Astrocyte (in vitro differentiated cells and primary cell): ENCODE data around the gene PTRH1. TPM values are rescaled to one million over a fixed set of nuclear protein-coding genes. Genes with fewer than 3 reads are reported as not detected.

Experiments used
- DNase-seq: peaks from one replicate; pipeline ENCODE4 v3.0.0-alpha.2; 2010; ENCODE audit warnings: low read depth
- FAIRE-seq: peaks from 2 replicates; lab custom pipeline; 2011; peaks lifted over from hg19 to GRCh38; lab: Jason Lieb, UNC
- H2AFZ ChIP-seq: 2 replicates; pipeline ENCODE4 v1.6.0; 2012; ENCODE audit warnings: low read depth, low read length, inconsistent platforms
- H3K27ac ChIP-seq: 2 replicates; pipeline ENCODE4 v1.5.1; 2011; ENCODE audit warnings: low read depth, low read length, inconsistent platforms
- H3K27me3 ChIP-seq: 2 replicates; pipeline ENCODE4 v1.6.0; 2011; ENCODE audit warnings: low read length, inconsistent platforms; ENCODE audit not compliant: insufficient read depth
- H3K36me3 ChIP-seq: 2 replicates; pipeline ENCODE4 v1.5.1; 2011; ENCODE audit warnings: low read length, inconsistent platforms; ENCODE audit not compliant: insufficient read depth
- H3K4me1 ChIP-seq: 2 replicates; pipeline ENCODE4 v1.5.1; 2011; ENCODE audit warnings: low read length, inconsistent platforms; ENCODE audit not compliant: insufficient read depth
- H3K4me2 ChIP-seq: 2 replicates; pipeline ENCODE4 v1.6.0; 2012; ENCODE audit warnings: low read length, inconsistent platforms
- H3K4me3 ChIP-seq: 2 replicates; pipeline ENCODE4 v1.5.1; 2011; ENCODE audit warnings: low read depth, mild to moderate bottlenecking, low read length, inconsistent platforms; ENCODE audit not compliant: insufficient read depth
- H3K79me2 ChIP-seq: 2 replicates; pipeline ENCODE4 v1.6.0; 2012; ENCODE audit warnings: mild to moderate bottlenecking, low read length, inconsistent platforms; ENCODE audit not compliant: insufficient read depth
- H3K9ac ChIP-seq: 2 replicates; pipeline ENCODE4 v1.6.0; 2012; ENCODE audit warnings: mild to moderate bottlenecking, low read length, inconsistent platforms
- H3K9me3 ChIP-seq: 2 replicates; pipeline ENCODE4 v1.5.1; 2012; ENCODE audit warnings: low read depth, mild to moderate bottlenecking, low read length, inconsistent platforms; ENCODE audit not compliant: insufficient read depth
- H4K20me1 ChIP-seq: 2 replicates; pipeline ENCODE4 v1.6.0; 2012; ENCODE audit warnings: low read length, inconsistent platforms; ENCODE audit not compliant: insufficient read depth
- H3K27ac Mint-ChIP-seq: one replicate; pipeline ENCODE4 v1.8.0; 2021; ENCODE audit warnings: mild to moderate bottlenecking, mixed read lengths; ENCODE audit not compliant: unreplicated experiment
- H3K27me3 Mint-ChIP-seq: one replicate; pipeline ENCODE4 v1.8.0; 2021; ENCODE audit warnings: low read depth, mixed read lengths; ENCODE audit not compliant: unreplicated experiment
- H3K36me3 Mint-ChIP-seq: one replicate; pipeline ENCODE4 v1.8.0; 2021; ENCODE audit warnings: low read depth, mixed read lengths; ENCODE audit not compliant: unreplicated experiment
- H3K4me1 Mint-ChIP-seq: one replicate; pipeline ENCODE4 v1.8.0; 2021; ENCODE audit warnings: low read depth, mixed read lengths; ENCODE audit not compliant: unreplicated experiment
- H3K4me3 Mint-ChIP-seq: one replicate; pipeline ENCODE4 v1.8.0; 2021; ENCODE audit warnings: mild to moderate bottlenecking, moderate library complexity, mixed read lengths; ENCODE audit not compliant: unreplicated experiment
- H3K9me3 Mint-ChIP-seq: one replicate; pipeline ENCODE4 v1.8.0; 2021; ENCODE audit warnings: mild to moderate bottlenecking, mixed read lengths; ENCODE audit not compliant: unreplicated experiment
- EZH2 ChIP-seq: IDR thresholded peaks from 2 replicates; pipeline ENCODE4 v1.6.1; 2012; ENCODE audit warnings: mild to moderate bottlenecking, low read length, inconsistent platforms; ENCODE audit not compliant: insufficient read depth
- total RNA-seq: library from RNA; stranded (reverse); gene quantifications from 2 replicates; pipeline ENCODE4 v1.2.1, GENCODE V29; 2021
- TF ChIP-seq, protein P1 (sequence below): IDR thresholded peaks from 2 replicates; pipeline ENCODE4 v1.5.1; 2011; ENCODE audit warnings: low read depth, mild to moderate bottlenecking, inconsistent platforms, low read length, moderate library complexity; ENCODE audit not compliant: insufficient read depth

Gene PTRH1
- total RNA-seq, 1 donor from 2014 or later = 9.9 TPM

- peaks cover 5% of the 10 kb centered on the region for H4K20me1 ChIP-seq
- no peaks in the 10 kb centered on the region for H3K9me3 ChIP-seq
- no peak for DNase-seq
- no peak overlapping the region for H3K4me3 Mint-ChIP-seq
- no peak for FAIRE-seq
- no peak overlapping the region for H3K27ac ChIP-seq
- H3K9ac ChIP-seq = no peak overlapping the region
- H3K4me2 ChIP-seq = no peak overlapping the region
- H3K79me2 ChIP-seq = peaks cover 6% of the 10 kb centered on the region
- TF ChIP-seq EZH2 = no peak
- TF ChIP-seq, protein P1, sequence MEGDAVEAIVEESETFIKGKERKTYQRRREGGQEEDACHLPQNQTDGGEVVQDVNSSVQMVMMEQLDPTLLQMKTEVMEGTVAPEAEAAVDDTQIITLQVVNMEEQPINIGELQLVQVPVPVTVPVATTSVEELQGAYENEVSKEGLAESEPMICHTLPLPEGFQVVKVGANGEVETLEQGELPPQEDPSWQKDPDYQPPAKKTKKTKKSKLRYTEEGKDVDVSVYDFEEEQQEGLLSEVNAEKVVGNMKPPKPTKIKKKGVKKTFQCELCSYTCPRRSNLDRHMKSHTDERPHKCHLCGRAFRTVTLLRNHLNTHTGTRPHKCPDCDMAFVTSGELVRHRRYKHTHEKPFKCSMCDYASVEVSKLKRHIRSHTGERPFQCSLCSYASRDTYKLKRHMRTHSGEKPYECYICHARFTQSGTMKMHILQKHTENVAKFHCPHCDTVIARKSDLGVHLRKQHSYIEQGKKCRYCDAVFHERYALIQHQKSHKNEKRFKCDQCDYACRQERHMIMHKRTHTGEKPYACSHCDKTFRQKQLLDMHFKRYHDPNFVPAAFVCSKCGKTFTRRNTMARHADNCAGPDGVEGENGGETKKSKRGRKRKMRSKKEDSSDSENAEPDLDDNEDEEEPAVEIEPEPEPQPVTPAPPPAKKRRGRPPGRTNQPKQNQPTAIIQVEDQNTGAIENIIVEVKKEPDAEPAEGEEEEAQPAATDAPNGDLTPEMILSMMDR = no peak
- peaks cover 2% of the 10 kb centered on the region for H3K4me1 Mint-ChIP-seq
- H3K36me3 Mint-ChIP-seq = no peaks in the 10 kb centered on the region
- H3K36me3 ChIP-seq = no peaks in the 10 kb centered on the region
- H3K27me3 ChIP-seq = no peaks in the 10 kb centered on the region
- no peak overlapping the region for H2AFZ ChIP-seq
- H3K27me3 Mint-ChIP-seq = peaks cover 11% of the 10 kb centered on the region
- peaks cover 6% of the 10 kb centered on the region for H3K4me1 ChIP-seq
- peaks cover 2% of the 10 kb centered on the region for H3K9me3 Mint-ChIP-seq
- H3K27ac Mint-ChIP-seq = no peak overlapping the region
- no peak overlapping the region for H3K4me3 ChIP-seq
These were observed 14.2 kb upstream of the PTRH1 start for GRCh38 chr9:127729522-127730256.

DNA sequence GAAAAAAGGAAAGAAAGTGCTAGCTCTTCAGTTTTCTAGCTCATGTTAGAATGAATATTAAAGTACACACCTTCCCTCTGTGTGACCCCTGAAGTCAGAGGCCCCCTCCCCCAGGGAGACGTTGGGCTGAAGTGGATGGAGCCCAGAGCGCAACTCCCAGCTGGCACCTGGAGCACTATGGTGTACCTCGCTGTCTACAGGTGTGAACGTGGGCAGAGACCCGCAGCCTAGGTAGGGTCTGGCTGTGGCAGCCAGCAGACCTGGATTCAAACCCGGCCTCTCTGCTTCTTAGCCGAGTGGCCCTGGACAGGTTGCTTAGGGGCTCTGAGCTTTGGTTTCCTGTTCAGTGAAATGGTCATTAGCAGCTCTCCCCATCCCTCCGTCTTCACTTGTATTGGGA is 13.3 kb upstream of the PTRH1 start:
- Histone ChIP-seq H2AFZ (no peak overlapping the region), H3K4me2 (no peak overlapping the region), H3K27me3 (no peaks in the 10 kb centered on the region), H3K4me1 (peaks cover 9% of the 10 kb centered on the region), H3K27ac (no peak overlapping the region), H4K20me1 (peaks cover 2% of the 10 kb centered on the region), H3K9me3 (no peaks in the 10 kb centered on the region), H3K4me3 (no peak overlapping the region), H3K79me2 (no peaks in the 10 kb centered on the region), H3K9ac (no peak overlapping the region), H3K36me3 (no peaks in the 10 kb centered on the region)
- Mint-ChIP-seq H3K4me3 (no peak overlapping the region), H3K4me1 (no peaks in the 10 kb centered on the region), H3K9me3 (peaks cover 2% of the 10 kb centered on the region), H3K27me3 (peaks cover 11% of the 10 kb centered on the region), H3K36me3 (no peaks in the 10 kb centered on the region), H3K27ac (no peak overlapping the region)
- FAIRE-seq (no peak), DNase-seq (no peak)
- no peak for TF ChIP-seq EZH2
- TF ChIP-seq, protein P1 = no peak

GRCh38 chr9:127726871-127727270 is 11.4 kb upstream of the PTRH1 start:
- H3K36me3 Mint-ChIP-seq = no peaks in the 10 kb centered on the region
- Histone ChIP-seq H3K9ac (no peak overlapping the region), H3K9me3 (no peaks in the 10 kb centered on the region), H3K4me1 (peaks cover 17% of the 10 kb centered on the region), H3K4me2 (no peak overlapping the region), H3K4me3 (no peak overlapping the region), H3K36me3 (no peaks in the 10 kb centered on the region), H3K27ac (no peak overlapping the region), H3K27me3 (no peaks in the 10 kb centered on the region), H2AFZ (no peak overlapping the region), H3K79me2 (no peaks in the 10 kb centered on the region), H4K20me1 (peaks cover 3% of the 10 kb centered on the region)
- TF ChIP-seq, protein P1 = no peak
- TF ChIP-seq EZH2 = no peak
- no peak overlapping the region for H3K4me3 Mint-ChIP-seq
- FAIRE-seq (no peak), DNase-seq (no peak)
- H3K4me1 Mint-ChIP-seq = no peaks in the 10 kb centered on the region
- peaks cover 14% of the 10 kb centered on the region for H3K27me3 Mint-ChIP-seq
- peaks cover 2% of the 10 kb centered on the region for H3K9me3 Mint-ChIP-seq
- H3K27ac Mint-ChIP-seq = no peak overlapping the region
